Heart left ventricle (tissue), 16 donors: Measurements from ENCODE around the gene TNP2. TPM values are rescaled to one million over a fixed set of nuclear protein-coding genes. Genes with fewer than 3 reads are reported as not detected.
"Not testable (repeated sequence)": the region's sequence is repeated elsewhere in the genome, so short reads cannot be mapped to it uniquely, and the experiment has no call there.

Experiments
- ATAC-seq, 4 donors: fragments of 200-7000 bp; cut with Tn5 transposase; one replicate each; pipeline ENCODE4 v1.9.1; 2020 to 2022; ENCODE audit warnings: moderate library complexity in 4 of 4, mild to moderate bottlenecking in 3 of 4, moderate number of reproducible peaks in 1 of 4
- DNase-seq, 5 donors: peaks; one replicate each; pipeline ENCODE4 v3.0.0-alpha.2; 2020
- H3K27ac ChIP-seq, 12 donors: fragments of 200-600 bp; sonication (generic) in 4 of 12; one replicate each; pipeline versions ENCODE4 v1.5.0 to v1.8.0; 2016 to 2022; ENCODE audit warnings: mild to moderate bottlenecking in 2 of 12
- H3K27me3 ChIP-seq, 9 donors: fragments of 200-600 bp; sonication (generic) in 2 of 9; one replicate each; pipeline versions ENCODE4 v1.5.1 to v1.8.0; 2016 to 2022; ENCODE audit warnings: mild to moderate bottlenecking in 3 of 9
- H3K36me3 ChIP-seq, 9 donors: fragments of 200-600 bp; sonication (generic) in 2 of 9; one replicate each; pipeline versions ENCODE4 v1.5.0 to v1.8.0; 2018 to 2022; ENCODE audit warnings: mild to moderate bottlenecking in 2 of 9
- H3K4me1 ChIP-seq, 12 donors: fragments of 200-600 bp; sonication (generic) in 4 of 12; one replicate each; pipeline versions ENCODE4 v1.5.0 to v1.8.0; 2016 to 2022; ENCODE audit warnings: mild to moderate bottlenecking in 3 of 12
- H3K4me3 ChIP-seq, 12 donors: fragments of 200-600 bp; sonication (generic) in 4 of 12; one replicate each; pipeline versions ENCODE4 v1.5.0 to v1.8.0; 2017 to 2022; ENCODE audit warnings: mild to moderate bottlenecking in 9 of 12, moderate library complexity in 4 of 12
- H3K9me3 ChIP-seq, 12 donors: fragments of 200-600 bp; sonication (generic) in 4 of 12; one replicate each; pipeline versions ENCODE4 v1.5.0 to v1.8.0; 2016 to 2022; ENCODE audit warnings: mild to moderate bottlenecking in 1 of 12
- CTCF ChIP-seq, 12 donors: fragments of 200-600 bp; sonication (generic) in 4 of 12; IDR thresholded peaks; one replicate each; pipeline versions ENCODE4 v1.5.0 to v1.8.0; 2018 to 2022; ENCODE audit warnings: antibody characterized with exemption in 12 of 12, mild to moderate bottlenecking in 5 of 12
- POLR2A ChIP-seq, 2 donors: fragments of 450-650 bp; IDR thresholded peaks; one replicate each; pipeline ENCODE4 v1.6.1; 2017; ENCODE audit warnings: antibody characterized with exemption in 2 of 2, mild to moderate bottlenecking in 2 of 2, moderate library complexity in 2 of 2
- WGBS, 4 donors: extraction: QIAGEN DNeasy Blood & Tissue Kit in 2 of 4; methylation state at CpG; one replicate each; pipeline versions ENCODE4 v1.1.5 to v1.1.7; 2013 to 2018; 5-methylcytosine and 5-hydroxymethylcytosine counted together
- intact Hi-C, 10 donors: fragments of 100-400 bp; cut with DNase I; formaldehyde crosslinking; loops; one replicate each; pipeline versions ENCODE4 v1.11.1 to v1.14.2; 2022
- polyA plus RNA-seq, 2 donors: library from polyadenylated mRNA; stranded (reverse); fragments of 200-250 nt; gene quantifications; one replicate each; pipeline ENCODE4 v1.2.3, GENCODE V29; 2013
- total RNA-seq, 9 donors: library from RNA; depleted of rRNA in 2 of 9; stranded (reverse); fragments of >200 nt in 2 of 9; fragmentation: NEBNext Ultra II Directional in 3 of 9; extraction: Animal tissue kit (Norgen Biotek cat#: 25700) in 3 of 9; gene quantifications; one replicate each; pipeline versions ENCODE4 v1.1.0 to v1.2.4, GENCODE V29; 2016 to 2023
- donor health status: ischemic (EF 13 %, LVEDD 7.1; RV severe dilation, severe dysfunction).
- donor health status: healthy with polysubstance abuse.
- donor health status: DM: no; HTN: yes; CAD: no.
- donor health status: DM: no; HTN: no; CAD: no.
- donor health status: ischemic (EF 25% LVEDD 6.9; RV normal size, moderate dysfunction).
- donor health status: ischemic (EF 25% LVEDD 5.7; RV mildly dilated, moderate dysfunction).
- donor health status: healthy.
- donor health status: DM: yes; HTN: yes; CAD: no.
- donor health status: ischemic (EF 35%, LVEDD 5.7; RV mildly dilated, moderate dysfunction).
- donor health status: nonischemic (EF 11% LVEDD 7.7; RV severe dilation, severe dysfunction).
- donor health status: DM: yes; HTN: yes; CAD: no.
- donor health status: PGD.
- donor health status: ischemic (EF 29% LVEDD 5.4; RV normal size, mild dysfunction).
- donor health status: nonischemic (EF 23%, LVEDD 6.1; RV moderate dilation, normal function).

The TNP2 gene
- total and polyA plus RNA-seq, 11 donors, result not detected

DNA sequence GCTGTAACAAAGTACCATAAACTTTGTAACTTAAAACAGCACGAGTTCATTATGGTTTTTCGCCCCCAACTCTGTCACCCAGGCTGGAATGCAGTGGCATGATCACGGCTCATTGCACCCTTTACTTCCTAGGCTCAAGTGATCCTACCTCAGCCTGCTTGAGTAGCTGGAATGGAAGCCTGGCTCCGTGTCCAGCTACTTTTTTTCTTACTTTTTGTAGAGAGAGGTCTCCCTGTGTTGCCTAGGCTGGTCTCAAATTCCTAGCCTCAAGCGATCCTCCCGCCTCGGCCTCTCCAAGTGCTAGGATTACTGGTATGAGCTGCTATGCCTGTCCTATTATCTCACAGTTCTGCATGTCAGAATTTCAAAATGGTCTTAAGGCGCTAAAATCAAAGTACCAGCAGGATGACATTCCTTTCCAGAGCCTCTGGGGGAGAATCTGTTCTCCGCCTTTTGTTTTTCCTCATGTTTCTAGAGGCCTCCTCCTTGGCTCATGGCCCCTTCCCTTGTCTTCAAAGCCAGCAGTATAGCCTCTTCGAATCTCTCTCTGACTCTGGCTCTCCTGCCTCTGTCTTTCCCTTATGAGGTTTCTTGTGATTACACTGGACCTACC is 22.1 kb upstream of the TNP2 start:
- DNase-seq (no peak), ATAC-seq (no peak)
- Histone ChIP-seq H3K4me1 (peaks cover 0 to 1% (median 0%) of the 10 kb centered on the region in 12 donors), H3K9me3 (no peaks in the 10 kb centered on the region), H3K27ac (no peak overlapping the region), H3K36me3 (no peaks in the 10 kb centered on the region), H3K4me3 (no peak overlapping the region), H3K27me3 (no peaks in the 10 kb centered on the region)
- intact Hi-C loops, result loop anchor here in 1 of 10 donors (10.0 kb wide), 1 partner anchor 64 kb away; no protein-coding TSS in a partner anchor
- TF ChIP-seq CTCF (IDR thresholded peaks at IDR 0.05), result no peak
- WGBS, 4 donors, result 73 to 83% (median 78%) methylated on average over 10 of the region's 10 CpGs

- DNase-seq, result no peak
- intact Hi-C loops, result loop anchor here in 1 of 10 donors (10.0 kb wide), 1 partner anchor 65 kb away; no protein-coding TSS in a partner anchor
Observed at GRCh38 chr16:11290102-11290893, 21.2 kb upstream of the TNP2 start.

DNA sequence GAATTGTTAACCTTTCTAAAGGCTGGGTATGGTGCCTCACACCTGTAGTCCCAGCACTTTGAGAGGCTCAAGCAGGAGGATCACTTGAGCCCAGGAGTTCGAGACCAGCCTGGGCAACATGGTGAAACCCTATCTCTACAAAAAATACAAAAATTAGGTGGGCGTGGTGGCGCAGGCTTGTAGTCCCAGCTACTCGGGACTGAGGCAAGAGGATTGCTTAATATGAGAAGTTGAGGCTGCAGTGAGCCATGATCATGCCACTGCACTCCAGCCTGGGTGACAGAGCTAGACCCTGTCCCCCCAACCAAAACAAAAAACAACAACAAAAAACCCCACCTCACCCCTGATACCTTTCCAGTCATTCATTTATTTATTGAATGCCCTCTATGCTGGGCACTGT is 20.6 kb upstream of the TNP2 start:
- ATAC-seq, DNase-seq, H3K4me1 ChIP-seq, H3K27ac ChIP-seq, H3K27me3 ChIP-seq, H3K4me3 ChIP-seq, H3K36me3 ChIP-seq, H3K9me3 ChIP-seq: not testable (repeated sequence)
- intact Hi-C loops, result loop anchor here in 1 of 10 donors (10.0 kb wide), 1 partner anchor 65 kb away; no protein-coding TSS in a partner anchor
- 92 to 94% (median 94%) methylated on average over 4 of the region's 4 CpGs for WGBS, 4 donors

More at GRCh38 chr16:11290102-11290893, 21.2 kb upstream of the TNP2 start:
- no peaks in the 10 kb centered on the region for H3K9me3 ChIP-seq
- ATAC-seq, result no peak
- H3K4me3 ChIP-seq, result no peak overlapping the region
- H3K27ac ChIP-seq, result no peak overlapping the region
- no peak for TF ChIP-seq CTCF (IDR thresholded peaks at IDR 0.05)
- no peak for TF ChIP-seq POLR2A (IDR thresholded peaks at IDR 0.05)
- H3K4me1 ChIP-seq, result no peaks in the 10 kb centered on the region
- H3K36me3 ChIP-seq, result no peaks in the 10 kb centered on the region
- WGBS, 4 donors, result 92 to 96% (median 94%) methylated on average over 8 of the region's 8 CpGs
- H3K27me3 ChIP-seq, result no peaks in the 10 kb centered on the region

GRCh38 chr16:11289202-11289601 is 20.1 kb upstream of the TNP2 start:
- Histone ChIP-seq H3K4me3 (no peak overlapping the region), H3K27ac (no peak overlapping the region), H3K9me3 (no peaks in the 10 kb centered on the region), H3K36me3 (no peaks in the 10 kb centered on the region), H3K4me1 (no peaks in the 10 kb centered on the region), H3K27me3 (no peaks in the 10 kb centered on the region)
- WGBS, 4 donors, result 94 to 97% (median 97%) methylated on average over 2 of the region's 2 CpGs
- intact Hi-C loops, result no loop called here
- ATAC-seq, result no peak
- TF ChIP-seq POLR2A (IDR thresholded peaks at IDR 0.05), result no peak
- no peak for TF ChIP-seq CTCF (IDR thresholded peaks at IDR 0.05)
- DNase-seq, result no peak
